NCI-H748 treated with DMSO at 0.1 percent for 48 hours (cell line): Measurements from ENCODE around the gene MAP3K14.
"Not testable (repeated sequence)": the region's sequence is repeated elsewhere in the genome, so short reads cannot be mapped to it uniquely, and the experiment has no call there.

ENCODE experiments used
- DNase-seq: peaks from one replicate; lab custom pipeline; 2025; lab: John Stamatoyannopoulos, UW

Gene MAP3K14

DNA sequence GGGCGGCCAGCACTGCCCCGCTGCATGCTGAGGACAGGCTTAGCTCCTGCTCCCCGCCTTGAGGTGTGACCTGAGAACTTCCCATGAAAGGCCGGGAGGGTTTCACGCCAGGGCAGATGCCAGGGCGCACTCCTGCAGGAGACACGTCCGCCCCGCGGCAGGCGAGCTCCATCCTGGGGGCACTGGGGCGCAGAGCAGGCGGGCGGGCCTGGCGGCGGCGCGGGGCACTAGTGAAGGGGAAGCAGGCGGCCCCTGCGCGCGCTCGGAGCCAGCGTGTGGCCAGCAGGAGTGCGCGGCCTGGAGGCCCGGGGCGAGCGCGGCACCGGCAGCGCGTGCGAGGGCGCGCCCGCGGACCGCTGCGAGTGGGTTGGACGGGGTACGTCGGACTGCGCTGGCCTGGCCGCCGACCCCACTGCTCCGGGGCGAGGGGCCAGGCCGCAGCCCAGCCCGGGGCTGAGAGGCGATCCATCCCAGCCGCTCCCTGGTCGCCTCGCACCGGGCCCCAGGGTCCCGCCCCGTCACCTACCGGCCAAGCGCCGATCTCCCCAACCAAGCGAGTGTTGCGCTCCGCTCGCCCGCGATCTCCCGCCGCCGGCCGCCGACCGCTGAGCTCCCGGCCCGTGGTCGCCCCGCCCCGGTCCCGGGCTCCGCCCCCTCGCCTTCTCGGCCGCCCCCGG, at the start of gene MAP3K14:
Gene MAP3K14, minus strand, starts transcription at position 587 of the 677 bp plus-strand sequence. CDS start 26,275 bp downstream, outside the sequence.
- DNase-seq = peak; percentile 32

DNA sequence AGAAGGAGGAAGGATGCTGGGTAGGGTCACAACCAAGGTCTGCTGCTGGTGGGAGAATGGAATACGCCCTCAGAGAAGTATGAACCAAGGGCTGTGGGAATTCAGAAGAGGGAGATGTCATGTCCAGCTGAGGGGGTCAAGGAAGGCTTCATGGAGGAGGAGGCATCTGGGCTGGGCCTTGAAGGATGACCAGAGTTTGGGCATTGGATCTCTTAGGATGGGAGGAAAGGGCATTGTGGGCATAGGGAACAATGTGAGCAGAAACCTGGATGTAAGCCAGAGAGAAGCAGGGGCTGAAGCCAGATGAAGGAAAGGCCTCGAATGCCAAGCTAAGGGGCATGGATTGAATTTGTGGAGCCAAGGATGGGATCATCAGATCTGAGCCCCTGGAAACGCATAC, 49.2 kb upstream of the MAP3K14 start:
- DNase-seq = no peak

DNA sequence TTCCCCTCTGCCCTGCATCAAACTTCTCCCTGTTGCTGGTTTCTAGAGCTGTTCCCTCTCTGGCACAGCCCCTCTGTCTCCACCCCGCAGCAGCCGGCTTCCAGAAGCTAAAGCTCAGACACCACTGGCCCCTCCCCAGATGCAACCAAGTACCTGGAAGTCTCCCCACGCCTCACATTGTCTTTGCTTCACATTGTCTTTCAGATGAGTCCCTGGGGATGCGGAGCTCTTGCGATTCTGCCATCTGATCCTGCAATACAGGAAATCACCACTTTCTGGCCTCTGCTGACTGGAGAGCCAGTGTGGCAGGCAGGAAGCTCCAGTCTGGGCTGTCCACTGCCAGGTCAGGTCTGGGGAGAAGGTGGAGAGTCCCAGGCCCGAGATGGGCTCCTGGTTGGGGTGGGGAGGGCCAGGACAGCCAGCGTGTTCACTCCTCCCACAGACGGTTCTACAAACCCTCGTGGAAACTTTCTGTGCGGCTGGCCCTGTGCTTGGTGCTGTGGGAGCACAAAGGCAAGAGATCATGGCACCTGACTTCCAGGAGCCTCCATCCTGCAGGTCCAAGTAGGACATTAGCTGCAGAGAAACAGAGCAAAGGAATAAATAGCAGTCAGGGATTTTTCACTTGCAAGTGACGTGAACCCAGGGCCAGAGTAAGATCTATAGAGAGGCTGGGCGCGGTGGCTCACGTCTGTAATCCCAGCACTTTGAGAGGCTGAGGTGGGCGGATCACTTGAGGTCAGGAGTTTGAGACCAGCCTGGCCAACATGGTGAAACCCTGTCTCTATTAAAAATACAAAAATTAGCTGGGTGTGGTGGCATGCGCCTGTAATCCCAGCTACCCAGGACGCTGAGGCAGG, 47.9 kb upstream of the MAP3K14 start:
- DNase-seq = peak; percentile 19

DNA sequence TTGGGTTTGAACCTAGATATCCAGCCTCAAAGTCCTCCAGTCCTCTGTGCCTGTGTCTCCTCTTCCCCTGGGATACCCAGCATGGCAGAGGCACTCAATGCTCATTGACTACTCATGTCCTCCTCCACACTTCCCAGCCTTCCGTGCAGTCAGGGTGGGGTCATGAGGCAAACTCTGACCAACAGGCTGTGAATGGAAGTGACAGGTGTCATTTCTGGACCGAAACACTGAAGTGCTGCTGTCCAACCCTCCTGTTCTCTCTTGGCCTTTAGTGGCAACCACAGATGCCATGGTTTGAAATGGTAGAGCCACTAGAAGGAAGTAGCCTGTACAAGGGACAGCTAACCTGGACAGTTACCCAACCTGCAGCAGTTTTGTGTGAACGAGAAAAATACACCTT, 46.7 kb upstream of the MAP3K14 start:
- DNase-seq = no peak

DNA sequence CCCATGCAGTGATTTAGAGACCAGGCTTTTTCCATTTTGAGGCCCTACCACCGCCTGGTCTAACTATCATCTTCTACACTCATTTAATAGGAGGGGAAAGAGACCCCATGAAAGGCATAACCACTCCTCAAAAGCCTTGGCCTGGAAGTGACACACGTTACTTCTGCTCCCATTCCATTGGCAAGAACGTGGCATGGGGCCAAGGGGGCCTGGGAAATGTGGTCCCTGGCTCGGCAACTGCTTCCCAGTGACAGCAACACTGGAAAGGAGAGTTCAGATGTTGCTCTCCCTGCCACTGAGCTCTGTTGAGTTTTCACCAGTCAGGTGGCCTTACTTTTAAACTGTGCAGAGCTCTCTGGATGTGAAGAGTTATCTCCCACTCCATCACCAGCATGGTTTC, 45.2 kb upstream of the MAP3K14 start:
- DNase-seq = no peak

DNA sequence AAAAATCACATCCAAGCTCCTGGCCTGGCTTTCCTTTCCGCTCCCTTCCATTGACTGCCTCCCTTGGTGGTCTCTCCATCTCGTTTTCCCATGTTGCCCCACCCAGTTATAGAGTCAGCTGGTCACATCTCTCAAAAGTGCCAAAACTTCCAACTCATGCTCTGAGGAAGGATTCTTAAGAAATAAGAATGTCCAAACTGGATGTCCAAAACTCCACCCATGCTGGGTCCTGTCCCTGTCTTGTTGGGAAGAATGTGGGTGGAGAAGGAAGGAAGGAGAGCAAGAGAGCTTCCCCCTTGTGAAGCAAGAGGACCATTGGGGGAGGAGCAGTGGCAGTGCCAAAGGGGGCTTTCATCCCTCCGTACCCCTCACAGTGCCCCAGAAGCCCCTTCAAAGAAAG, 44.6 kb upstream of the MAP3K14 start:
- no peak for DNase-seq

DNA sequence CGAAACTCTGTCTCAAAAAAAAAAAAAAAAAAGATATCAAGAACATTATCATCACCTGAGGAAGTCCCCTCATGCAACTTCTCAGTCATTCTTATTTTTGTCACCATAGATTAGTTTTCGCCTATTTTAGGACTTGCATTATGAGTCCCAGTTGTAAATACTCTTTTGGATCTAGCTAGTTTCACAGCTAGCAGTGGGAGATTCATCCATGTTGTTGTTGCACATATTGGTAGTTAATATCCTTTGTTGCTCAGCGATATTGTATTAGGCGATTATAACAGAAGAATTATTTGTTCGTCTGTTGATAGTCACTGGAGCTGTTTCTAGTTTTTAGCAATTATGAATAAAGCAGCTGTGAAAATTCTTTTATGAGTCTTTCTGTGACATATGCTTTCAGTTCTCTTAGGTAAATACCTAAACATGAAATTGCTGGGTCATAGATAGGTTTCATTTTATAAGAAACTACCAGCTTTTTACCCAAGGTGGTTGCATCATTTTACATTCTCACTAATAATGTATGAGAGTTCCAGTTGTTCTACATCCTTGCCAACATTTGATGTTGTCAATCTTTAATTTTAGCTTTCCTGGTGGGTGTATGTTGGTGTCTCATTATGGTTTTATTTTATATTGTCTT, 40.7 kb upstream of the MAP3K14 start:
- no peak for DNase-seq

DNA sequence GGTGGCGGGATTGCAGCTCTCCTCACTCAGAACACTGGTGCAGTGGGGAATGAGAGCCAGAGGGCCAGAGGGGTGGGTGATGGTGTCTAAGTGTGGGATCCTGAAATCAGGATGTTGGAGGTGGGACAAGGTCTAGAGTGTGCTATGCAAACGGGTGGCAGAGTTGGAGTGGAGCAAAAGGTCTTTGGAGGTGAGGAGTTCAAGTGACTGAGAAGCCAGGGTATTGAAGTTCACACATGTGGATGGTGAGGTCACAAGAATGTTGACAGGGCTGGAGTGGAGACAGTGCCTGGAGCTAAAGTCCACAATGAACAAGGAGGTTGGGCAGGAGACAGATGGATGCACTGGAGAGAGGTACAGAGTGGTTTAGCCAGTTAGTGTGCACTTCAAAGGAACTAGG, 38.3 kb upstream of the MAP3K14 start:
- no peak for DNase-seq

DNA sequence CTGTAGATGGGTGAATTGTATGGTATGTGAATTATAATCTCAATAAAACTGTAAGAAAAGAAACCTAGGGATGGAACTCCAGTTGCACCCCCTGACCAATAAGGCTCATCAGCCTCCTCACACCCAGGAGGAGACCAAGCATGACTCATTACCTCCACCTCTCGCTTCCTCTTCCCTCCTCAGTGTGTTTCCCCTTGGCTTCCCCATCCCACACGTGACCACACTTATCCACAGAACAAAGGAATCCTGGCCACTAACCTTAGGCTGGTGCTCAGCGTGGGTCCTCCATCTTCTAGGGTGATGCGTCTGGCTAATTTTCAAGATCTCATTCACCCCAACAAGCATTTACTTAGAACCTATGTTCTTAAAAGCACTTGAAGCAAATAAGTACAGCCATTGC, 36.2 kb upstream of the MAP3K14 start:
- DNase-seq = no peak

DNA sequence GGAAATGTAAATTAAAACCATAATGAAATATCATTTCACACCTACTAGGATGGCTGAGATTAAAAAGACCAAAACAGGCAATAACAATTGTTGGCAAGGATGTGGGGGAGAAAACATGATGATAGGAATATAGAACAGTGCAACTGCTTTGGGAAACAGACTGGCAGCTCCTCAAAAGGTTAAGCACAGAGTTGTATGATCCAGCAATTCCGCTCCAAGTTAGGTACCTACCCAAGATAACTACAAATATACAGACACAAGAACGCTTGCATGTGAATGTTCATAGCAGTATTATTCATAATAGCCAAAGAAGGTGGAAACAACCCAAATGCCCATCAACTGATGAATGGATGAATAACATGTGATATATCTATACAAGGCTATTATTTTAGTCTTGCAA, 35.0 kb upstream of the MAP3K14 start:
- no peak for DNase-seq

DNA sequence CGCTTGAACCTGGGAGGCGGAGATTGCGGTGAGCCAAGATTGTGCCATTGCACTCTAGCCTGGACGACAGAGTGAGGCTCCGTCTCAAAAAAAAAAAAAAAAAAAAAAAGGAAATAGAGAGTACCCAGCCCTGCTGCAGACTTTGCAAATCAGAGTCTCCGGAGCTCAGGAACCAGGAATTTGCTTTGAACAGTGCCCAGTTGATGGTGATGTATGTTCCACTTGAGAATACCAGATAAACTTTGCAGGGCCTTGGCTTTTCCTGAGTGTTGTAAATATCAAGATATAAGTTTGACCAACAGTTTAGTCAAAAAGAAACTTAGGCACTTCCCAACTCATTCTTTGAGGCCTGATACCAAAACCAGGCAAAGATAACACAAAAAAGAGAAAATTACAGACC, 30.6 kb upstream of the MAP3K14 start:
- DNase-seq = no peak

DNA sequence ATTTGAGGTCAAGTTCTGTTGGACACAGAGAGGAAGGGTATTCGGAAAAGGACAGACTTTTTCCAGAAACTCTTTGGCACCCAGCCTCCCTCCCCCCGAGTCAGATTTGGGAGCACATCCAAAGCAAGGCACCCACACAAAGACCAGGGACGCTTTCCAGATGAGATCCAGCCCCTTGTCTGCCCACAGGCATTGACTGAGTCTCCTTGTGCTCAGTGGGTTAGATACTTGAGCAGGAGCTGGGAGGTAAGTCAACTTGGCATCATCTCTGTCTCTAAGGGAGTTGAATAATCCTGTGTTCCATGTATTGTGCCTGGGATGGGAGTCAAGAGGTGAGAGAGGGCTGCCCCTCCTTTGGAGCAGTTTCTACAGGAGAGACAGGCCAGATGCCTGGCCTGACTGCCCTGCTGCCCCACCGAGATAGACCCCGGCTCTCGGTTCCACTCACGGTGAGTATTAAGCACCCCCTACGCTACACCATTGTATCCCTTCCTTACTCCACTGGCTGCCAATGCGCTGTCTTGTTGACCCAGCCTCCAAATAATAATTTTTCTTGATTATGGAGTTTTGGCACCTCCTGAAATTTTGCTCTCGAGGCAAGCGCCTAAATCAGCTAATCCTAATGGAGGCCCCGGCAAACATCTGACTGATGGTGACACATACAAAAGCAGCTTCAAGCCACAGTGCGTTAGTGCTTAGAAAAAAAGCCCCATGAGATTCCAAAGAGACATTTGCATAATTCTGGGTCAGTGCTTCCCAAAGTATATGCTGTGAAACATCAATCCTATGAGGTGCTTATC, 29.6 kb upstream of the MAP3K14 start:
- DNase-seq = no peak

DNA sequence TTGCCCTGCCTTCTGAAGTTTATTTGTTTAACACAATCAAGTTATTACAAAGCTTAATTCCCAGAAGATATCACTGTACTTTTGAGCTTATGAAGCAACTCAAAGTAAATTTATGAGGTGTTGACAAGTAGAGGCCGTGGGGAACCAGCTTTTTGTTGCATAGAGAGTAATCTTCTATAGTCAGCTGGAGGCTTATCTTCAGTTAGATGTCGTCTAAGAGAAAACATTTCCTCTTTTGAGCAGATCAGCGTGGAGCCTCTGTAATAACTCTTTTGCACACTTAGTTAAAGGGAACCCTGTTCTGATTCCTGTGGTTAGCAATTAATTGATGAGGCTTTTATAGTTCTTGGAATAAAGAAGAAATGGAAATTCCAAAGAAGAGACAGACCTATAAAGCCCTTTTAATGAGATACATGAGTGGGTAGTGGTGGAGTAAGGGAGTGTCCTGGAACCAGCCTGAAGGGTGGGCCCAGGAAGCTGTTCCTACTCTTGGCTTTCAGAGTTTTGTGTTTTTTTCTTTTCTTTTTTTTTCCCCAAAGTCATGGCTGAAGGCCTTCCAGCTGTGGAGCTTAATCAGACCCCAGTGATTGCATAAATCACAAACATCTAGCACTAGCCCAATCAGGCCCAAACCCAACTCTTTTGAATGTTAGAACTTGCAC, 28.9 kb upstream of the MAP3K14 start:
- DNase-seq = no peak

DNA sequence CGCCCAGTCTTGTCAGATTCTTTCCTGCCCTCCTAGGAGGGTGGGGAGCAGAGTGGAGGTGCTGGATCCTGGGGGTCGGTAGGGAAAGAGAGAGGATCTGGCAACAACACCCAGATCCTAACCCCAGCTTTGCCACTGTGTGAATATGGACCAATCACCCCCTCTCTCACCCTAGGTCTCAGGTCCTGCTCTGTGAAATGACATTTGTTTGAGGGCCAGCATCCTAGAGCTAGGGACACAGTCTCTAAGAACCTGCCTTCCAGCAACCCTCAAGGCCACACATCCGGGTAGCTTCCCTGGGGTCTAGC, 28.4 kb upstream of the MAP3K14 start:
- no peak for DNase-seq

DNA sequence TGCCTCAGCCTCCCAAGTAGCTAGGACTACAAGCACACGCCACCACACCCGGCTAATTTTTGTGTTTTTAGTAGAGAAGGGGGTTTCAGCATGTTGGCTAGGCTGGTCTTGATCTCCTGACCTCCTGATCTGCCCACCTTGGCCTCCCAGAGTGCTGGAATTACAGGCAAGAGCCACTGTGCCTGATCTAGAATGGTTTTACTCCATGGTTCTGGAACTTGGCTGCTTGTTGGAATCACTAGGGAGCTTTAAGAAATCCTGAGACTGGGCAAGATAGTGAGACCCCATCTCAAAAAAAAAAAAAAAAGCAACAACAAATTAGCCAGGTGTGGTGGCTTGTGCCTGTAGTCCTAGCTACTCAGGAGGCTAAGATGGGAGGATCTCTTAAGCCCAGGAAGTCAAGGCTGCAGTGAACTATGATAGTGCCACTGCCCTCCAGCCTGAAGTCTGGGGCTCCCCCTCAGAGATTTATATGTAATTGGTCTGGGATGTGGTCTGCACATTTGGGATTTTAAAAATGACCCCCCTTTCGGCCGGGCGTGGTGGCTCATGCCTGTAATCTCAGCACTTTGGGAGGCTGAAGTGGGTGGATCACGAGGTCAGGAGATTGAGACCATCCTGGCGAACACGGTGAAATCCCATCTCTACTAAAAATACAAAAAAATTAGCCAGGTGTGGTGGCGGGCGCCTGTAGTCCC, 27.3 kb upstream of the MAP3K14 start:
- DNase-seq = not testable (repeated sequence)

DNA sequence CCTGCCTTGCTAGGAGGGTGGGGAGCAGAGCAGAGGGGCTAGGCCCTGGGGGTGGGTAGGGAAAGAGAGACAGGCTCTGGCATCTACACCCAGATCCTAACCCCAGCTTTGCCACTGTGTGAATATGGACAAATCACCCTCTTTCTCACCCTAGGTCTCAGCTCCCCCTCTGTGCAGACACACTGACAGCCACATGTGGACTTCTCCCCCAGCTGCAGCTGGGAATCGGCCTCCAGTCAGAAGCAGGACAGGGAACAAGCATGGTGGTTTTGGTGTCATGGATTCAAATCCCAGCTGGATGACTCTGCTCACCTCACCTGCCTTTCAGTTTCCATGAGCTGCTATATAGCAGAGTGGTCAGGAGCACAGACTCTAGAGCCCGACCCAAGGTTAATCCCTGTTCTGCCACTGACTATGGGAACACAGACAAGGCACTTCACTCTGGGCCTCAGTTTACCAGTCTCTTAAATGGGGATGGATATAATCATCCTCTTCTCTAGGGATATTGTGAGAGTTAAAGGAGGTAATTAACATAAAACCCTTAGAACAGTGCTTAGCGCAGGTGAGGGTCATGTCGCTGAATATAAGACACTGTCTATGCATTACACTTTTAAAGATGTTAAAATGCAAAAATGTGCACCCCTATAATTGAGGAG, 26.2 kb upstream of the MAP3K14 start:
- no peak for DNase-seq

DNA sequence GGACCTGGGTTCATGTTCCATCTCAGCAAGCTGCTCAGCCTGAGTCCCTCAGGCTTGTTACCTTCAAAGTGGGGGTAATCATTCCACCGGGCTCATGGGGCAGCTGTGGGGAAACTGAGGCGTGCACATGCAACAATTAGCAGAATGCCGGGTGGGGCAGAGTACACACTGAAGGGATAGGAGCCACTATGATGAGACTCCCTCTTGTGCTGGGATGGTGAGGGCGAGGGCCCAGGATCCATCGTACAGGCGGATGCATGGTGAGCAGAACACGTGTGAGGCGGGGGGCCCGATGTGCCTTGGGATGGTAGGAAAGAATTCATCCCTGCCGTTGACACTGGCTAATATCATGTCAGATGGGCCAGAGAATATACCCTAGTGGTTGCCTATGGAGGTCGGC, 25.5 kb upstream of the MAP3K14 start:
- DNase-seq = no peak

DNA sequence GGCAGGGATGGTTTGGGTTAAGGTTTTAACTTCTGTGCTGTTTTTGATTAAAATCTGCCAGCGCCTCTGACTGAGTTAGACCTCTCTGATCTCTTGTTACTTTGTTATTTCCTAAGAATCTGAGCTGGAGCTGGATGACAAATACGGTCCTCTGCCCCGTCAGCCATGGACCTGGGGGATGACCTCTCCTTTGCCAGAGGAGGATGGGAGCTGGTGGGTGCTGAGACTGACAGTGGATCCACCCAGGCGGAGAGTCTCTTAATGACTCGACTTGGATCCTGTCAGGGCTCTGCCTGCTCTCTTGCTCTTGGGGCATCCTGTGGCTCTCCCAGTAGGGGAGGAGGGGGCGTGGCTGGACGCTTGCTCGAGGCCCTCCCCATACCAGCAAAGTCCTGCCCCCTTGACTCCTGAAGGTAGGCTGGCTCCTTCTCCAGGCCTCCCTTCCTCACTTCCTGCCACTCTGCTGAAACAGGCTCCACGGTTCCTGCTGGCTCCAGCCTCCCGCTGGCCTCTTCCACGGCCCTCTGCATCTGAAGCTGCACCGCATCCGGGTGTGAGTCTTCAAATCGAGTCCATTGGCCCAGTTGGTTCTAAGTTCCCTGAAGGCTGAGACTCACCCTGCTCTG, 24.8 kb upstream of the MAP3K14 start:
- no peak for DNase-seq

DNA sequence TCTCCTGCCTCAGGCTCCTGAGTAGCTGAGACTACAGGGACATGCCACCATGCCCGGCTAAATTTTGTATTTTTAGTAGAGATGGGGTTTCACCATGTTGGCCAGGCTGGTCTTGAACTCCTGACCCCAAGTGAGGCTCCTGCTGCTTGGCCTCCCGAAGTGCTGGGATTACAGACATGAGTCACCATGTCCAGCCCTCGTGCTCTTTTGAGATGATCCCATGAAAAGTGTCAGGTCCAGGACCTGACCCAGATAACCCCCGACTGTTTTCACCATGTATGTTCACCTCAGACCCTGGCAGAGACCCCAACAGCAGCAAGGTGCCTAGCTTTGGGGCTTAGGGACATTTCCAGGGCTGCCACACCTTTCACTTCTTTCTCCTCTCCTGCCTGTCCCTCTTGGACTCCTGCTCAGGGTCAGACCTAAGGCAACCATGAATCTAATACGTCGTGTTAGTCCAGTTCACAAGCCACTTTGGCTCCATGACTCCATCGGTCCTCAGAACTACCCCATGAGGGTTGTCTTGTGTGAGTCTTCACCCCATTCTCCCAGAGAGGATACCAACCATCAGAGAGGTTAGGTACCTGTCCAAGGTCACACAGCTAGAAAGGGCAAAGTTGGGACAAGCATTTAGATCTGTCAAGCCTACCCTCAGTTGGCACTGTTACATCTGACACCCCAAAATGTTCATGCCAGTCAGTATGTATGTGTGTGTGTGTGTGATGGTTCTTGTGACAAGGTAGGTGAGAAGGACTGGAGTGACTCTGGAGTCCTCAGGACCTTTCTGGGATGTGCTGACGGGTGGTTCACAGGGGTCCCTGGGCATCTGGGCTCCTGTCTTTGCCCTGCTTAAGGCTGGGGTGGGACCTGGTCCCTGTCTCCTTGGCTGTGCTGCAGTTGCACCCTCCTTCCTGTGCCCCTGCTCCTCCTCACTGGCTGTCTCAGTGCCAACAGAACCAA, 23.1 kb upstream of the MAP3K14 start:
- DNase-seq = no peak
